Amygdala (tissue), 56 donors: ENCODE results near the gene TRAK1.
A peak's percentile ranks its signal among the peaks of the same experiment; 100 is the strongest.
"Not testable (repeated sequence)": the region's sequence is repeated elsewhere in the genome, so short reads cannot be mapped to it uniquely, and the experiment has no call there.

Experiments used
- DNase-seq, 56 donors: peaks; one replicate each; lab custom pipeline; 2025; lab: John Stamatoyannopoulos, UW

The TRAK1 gene, protein sequence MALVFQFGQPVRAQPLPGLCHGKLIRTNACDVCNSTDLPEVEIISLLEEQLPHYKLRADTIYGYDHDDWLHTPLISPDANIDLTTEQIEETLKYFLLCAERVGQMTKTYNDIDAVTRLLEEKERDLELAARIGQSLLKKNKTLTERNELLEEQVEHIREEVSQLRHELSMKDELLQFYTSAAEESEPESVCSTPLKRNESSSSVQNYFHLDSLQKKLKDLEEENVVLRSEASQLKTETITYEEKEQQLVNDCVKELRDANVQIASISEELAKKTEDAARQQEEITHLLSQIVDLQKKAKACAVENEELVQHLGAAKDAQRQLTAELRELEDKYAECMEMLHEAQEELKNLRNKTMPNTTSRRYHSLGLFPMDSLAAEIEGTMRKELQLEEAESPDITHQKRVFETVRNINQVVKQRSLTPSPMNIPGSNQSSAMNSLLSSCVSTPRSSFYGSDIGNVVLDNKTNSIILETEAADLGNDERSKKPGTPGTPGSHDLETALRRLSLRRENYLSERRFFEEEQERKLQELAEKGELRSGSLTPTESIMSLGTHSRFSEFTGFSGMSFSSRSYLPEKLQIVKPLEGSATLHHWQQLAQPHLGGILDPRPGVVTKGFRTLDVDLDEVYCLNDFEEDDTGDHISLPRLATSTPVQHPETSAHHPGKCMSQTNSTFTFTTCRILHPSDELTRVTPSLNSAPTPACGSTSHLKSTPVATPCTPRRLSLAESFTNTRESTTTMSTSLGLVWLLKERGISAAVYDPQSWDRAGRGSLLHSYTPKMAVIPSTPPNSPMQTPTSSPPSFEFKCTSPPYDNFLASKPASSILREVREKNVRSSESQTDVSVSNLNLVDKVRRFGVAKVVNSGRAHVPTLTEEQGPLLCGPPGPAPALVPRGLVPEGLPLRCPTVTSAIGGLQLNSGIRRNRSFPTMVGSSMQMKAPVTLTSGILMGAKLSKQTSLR

DNA sequence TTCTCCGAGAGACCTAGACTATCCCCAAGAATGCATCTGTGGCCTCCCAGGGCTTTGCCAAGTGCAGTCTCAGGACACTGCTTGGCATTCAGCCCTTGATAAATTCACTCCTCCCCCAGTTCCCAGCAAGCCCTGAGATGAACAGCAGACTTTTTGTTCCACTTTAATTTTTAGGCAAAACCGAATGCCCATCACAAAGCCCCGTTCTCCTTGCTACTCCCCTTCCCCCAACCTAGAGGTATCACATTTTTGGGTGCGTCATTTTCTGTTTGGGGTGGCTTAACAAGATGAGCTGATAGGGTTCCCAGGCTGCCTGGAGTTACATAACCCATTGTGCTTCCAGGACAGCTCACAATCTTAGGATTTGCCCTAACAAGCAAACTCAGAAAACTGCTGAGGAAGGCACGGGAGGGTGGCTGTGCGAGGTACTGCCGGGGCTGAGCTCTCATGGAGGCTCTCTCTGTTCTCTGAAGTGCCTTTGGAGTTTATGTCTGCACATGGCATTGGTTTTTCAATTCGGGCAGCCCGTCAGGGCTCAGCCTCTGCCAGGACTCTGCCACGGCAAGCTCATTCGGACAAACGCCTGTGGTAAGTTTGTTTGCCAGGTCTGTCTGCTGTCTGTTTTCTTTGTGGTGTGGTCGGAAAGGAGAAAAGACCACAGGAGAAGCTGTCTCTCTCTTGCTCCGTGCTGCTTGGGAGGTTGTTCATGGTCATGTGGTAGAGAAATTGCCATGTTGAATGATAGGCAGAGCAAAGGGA lies at the start of gene TRAK1:
Gene TRAK1 (plus strand): TSS at position 385 of the 759 bp plus-strand sequence. CDS start 113 bp downstream, at position 498.
- DNase-seq = peak in 29 of 56 donors; percentile 12 to 70 (median 37)

DNA sequence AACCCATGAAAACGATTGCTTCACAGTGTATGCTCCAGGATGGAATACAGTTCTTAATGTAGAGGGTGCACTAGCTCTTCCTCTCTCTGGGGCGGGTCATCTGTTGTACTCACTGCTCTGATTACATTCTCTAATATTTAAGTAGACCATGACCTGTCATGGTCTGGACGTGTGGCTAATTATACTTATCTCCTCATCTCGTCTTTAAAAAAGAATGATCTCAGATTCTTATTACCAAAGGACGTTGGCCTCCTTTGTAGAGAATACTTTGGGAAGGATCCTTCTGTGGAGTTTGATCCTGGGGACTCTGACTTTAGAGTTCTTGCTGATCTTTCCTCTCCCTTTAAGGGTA lies 48.4 kb upstream of the TRAK1 start:
- no peak for DNase-seq

DNA sequence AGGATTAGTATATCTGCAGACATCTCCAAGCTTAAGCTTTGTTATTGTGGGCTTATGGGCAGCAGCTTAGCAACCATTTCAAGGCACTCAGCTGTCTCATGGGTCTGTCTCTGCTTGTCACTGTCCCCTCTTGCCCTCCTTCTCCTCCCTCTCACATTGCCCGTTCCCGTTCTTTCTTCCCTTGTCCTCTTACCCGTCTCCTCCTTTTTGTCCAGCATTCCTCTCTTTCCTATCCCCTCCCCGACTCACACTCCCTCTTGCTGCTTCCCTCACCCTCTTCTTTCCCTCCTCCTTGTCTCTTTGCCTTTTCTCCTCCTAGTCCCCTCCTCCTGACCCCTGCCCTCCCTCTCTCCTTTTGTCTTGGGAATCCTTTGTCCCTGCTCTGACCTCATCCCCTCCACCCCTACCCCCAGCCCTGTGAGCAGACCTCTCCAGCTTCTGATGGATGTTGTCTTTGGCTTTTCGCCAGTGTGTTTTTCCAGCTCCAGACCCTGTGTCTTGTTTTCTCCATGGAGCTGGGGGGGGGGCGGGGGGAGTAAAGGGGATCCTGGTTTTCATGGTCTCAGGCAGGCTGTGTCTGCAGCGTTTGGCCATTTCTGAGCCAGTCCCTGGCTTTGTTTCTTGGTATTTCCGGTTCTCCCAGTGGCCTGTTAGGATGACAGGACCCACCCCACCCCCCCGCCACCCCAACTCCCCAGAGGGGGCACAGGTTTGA lies 47.9 kb upstream of the TRAK1 start:
- DNase-seq = peak in 1 of 56 donors; percentile 33

DNA sequence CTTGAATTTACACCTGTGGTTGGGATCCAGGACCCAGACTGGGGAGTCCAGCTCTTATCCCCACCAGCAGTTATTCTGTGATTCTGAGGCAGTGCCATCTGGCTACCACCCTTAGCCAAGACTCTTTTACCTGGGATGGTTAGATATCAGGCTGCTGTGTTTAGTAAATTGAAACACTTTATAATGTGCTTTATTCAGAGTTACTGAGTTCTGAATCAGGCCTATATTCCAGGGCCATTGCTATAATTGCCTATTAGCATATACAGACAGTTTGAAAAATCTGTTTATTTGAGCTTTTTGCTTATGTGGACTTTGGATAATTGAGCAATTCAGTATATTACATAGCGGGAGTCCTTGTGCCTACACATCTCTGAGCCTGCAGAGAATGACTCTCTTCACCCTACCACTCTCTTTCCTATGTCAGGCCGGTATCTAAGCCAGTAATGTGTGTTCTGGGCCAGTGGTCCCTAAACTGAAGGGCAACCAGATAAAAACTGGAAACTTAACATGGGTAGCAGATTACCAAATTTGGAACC lies 45.4 kb upstream of the TRAK1 start:
- no peak for DNase-seq

DNA sequence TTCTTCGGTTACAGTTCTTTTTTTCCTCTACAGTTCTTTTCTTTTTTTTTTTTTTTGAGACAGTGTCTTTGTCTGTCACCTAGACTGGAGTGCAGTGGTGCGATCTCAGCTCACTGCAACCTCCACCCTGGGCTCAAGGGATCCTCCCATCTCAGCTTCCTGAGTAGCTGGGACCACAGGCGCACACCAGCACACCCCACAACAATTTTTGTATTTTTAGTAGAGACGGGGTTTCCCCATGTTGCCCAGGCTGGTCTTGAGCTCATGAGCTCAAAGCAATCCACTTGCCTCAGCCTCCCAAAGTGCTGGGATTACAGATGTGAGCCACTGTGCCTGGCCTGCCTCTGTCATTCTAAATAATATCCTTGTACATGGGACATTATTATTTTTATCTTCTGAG lies 42.6 kb upstream of the TRAK1 start:
- DNase-seq = not testable (repeated sequence)

DNA sequence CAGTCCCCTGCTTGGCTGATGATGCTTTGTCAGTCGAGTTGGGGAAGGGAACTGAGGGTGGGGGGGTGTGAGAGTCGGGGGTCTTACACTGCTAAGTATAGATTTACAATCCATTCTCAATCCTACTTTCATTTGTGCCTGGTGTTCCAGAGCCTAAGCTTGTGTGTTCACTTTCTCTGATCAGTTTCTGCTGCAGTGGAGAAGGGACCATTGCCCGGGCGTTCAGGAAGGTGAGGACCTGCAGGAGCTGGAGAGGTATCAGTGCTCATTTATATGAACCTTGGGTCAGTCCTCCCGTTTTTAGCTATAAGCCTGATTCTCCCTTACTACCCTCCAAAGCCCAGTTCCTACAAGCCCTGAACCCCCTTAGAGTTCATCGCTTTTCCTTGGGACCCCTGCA lies 41.0 kb upstream of the TRAK1 start:
- DNase-seq = no peak

DNA sequence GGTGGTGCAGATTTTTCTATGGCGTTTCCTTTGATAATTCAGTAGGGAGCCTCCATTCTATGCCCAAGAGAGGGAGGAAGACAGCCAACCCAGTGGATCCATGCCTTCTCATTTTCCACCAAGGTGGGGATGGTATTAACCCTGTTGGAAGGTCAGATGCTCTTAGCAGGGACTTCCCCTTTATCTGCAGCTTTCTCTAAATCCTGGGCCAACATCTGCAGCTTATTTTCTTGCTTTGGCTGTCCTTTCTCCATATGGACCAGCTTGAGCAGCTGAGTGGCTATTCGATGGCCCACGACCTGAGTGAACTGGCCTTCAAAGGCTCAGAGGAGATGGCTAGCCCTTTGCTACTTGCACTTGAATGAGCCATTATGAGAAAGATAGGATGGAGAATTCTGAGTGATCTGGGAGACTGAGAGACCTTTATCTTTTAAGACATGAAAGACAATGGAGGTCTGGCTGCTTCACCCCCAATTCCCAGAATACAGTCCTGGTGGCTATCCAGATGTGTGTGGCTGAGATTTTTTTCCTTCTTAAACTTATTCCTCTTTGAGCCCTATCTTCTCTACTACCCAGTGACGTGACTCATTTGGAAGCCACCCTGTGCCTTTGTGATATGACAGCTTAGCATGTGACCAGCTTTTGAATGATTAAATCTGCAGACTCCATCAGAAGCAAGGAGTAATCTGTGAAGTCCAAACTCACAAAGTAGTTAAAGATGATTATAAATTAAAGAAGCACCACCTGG lies 39.6 kb upstream of the TRAK1 start:
- no peak for DNase-seq

DNA sequence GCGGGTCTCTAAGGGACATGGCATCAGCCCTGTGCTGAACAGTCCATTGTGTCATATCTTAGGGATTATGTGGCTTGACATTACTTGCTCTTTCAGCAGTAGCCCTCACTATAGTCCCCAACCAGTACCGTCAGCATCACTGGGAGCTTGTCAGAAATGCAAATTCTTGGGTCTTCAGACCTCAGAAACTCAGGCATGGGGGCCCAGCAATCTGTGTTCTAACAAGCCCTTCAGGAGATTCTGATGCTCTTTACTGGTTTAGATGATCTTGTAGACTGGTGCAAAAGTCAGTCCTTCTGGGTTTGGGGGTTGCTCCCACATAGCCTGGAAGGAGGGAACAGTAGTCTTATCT lies 39.0 kb upstream of the TRAK1 start:
- no peak for DNase-seq

DNA sequence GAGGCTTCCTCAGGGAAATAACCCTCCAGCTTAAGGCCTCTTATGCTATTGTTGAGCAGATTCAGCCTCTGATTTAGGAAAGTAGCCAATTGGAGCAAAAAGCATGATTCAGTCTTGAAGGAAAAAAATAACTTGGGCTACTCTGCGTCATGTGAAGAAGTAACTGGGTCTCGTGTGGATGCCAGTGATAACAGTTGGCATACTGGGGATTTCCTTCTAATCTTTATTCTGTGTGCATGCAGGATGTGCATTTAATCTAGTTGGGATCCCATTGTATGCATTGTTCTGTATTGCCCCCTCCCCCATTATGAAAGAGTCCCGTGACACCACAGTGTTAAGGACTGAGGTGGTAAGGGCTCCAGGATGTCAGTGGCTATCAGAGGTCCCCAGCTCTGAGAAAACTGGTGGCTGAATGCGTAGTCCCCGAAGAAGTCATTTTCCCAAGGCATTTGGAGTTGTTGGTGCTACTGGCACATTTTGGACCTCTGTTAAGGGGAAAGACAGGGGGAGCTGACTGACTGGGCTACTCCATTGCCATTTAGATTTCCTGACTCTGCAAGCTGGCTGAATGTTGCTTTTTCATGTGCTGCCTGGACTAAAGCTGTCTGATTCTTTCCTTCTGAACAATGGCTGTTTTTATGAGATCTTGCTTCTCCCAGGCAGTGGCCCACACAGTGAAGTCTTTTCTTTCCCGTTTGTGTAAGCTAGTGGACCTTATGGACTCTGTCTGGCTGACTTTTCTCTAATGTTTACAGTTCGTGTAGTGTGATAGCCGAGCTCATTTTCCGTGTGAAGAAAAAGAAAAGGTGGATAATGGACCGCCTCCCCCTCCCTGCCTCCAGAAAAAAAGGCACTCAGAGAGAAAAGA lies 38.4 kb upstream of the TRAK1 start:
- DNase-seq = peak in 42 of 56 donors; percentile 11 to 82 (median 44)

DNA sequence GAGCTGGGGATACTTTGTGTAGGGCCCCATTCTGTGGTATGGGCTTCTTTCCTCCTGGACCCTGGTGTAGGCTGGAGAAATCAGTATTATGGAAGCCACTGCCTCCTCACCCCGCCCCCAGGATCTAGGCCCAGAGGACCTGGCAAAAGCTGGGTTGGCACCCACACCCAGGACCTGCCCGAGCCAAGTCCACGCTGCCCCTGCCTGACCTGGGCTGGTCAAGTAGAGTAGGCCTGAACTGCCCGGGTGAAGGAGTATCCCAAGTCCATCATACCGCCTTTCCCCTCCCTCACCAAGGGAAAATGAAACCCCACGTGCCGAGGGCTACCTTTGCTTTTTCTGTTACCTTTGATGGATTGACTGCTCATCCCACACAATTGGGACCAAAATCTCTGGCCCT lies 37.7 kb upstream of the TRAK1 start:
- peak in 27 of 56 donors; percentile 12 to 62 (median 33) for DNase-seq

DNA sequence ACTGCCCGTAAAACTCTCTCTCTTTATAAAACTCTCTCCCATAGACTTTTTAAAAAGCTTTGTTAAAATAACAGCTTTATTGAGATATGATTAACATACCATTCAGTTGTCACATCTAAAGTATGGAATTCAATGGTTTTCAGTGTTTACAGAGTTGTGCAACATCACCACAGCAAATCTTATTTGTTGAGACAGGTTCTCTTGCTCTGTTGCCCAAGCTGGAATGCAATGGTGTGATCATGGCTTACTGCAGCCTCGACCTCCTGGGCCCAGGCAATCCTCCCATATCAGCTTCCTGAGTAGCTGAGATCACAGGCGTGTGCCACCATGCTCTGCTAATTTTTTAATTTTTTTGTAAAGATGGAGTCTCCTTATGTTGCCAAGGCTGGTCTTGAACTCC lies 35.9 kb upstream of the TRAK1 start:
- no peak for DNase-seq

DNA sequence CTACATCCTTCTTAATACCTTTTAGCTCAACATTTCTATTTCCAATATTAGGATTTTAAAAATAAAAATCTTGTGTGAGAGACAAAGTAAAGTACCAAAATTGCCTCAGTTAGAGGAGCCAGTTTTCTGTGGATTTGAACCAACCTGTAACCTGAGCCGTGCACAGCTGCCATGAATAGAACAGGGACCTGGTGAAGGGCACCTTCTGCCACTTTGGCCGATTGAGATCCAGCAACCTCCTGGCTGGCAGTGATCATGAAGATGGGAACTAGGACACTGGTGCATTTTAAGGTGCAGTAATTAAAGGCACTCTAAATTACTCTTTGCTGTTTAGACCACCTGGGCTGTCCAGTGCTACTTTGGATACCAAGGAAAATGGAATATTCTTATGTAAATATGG lies 34.3 kb upstream of the TRAK1 start:
- no peak for DNase-seq

DNA sequence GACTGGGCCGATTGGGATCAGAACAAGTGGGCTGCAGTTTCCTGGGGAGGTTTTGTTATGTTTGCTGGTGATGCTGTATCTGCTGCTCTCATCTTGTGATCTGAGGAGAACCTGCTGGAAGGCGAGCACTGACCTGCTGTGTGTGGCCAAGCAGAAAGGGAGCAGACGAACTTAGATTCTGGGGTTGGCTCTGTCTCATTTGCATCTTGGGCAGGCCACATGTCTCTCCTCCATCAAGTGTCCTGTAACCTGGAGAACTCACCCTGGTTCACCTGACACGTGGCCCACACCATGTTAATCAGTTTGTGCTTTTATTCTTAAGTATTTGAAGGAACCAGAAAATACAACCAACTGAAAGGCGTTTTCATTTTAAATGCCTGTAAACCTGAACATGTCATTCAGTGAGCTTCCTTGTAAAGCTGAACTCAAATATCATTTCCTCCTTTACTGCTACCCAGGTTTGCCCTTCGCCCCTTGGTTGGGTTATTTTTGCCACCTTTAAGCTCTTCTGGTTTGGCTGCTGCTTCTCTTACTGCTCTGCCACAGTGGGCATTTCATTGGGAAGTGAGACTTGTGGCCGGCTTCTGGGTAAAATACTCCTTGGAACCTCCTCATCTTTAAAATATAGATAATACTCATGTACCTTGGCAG lies 33.5 kb upstream of the TRAK1 start:
- no peak for DNase-seq

DNA sequence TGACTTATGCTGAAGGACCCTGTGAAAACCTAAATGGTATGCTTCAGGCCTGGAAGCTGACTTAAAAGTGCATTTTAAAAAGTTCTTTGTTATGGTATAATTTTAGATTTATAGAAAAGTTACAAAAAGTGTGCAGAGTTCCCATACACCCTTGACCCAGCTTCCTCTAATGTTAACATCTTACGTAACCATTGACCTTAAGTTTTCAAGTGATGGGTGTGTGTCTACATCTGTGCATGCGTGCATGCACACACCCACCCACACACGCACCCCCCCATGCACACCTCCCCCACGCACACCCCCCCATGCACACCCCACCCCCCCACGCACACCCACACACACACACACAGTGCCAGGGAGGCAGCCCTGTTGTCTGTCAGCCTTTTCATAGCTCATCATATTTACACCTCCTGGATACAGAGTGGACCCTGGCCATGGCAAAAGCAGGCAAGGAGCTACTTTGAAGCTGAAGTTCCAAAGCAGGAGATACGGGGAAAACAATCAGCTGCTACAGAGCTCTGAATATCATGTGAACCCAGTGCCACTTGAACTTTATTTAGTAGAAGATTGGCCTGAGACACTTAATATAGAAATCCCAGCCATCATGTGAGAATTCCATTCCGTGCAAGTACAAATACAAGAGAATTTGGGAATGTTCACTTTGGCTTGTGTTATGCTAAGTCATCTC lies 30.0 kb upstream of the TRAK1 start:
- DNase-seq = no peak

DNA sequence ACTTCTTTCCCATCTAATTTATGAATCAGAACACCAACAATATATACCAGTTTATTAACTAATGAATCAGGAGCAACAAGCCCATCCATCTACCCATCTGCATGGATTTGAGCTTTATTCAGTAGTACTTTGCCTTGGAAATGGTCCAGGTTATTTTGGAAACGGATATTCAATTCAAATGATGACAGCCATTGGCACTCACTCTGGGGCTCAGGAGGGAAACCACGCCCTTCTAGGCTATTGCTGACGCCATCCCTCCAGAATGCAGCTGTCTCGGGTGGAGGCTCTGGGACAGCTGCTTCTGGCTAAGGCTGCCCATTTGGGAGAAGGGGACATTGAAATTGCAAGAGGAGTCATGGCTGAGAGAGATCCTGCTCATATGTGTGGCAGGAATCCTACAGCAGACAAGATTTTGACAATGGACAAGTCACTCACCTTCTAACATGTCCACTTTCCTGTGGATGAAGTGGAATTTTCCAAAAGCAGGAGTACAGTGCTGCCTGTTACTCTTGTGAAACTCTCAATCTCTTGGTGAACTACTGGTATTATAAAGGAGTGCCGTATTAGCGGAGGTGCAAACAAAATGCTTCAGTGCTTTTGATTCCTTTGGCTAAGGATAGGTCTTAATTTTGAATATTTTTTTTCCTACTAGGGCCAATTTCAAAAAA lies 29.3 kb upstream of the TRAK1 start:
- peak in 1 of 56 donors; percentile 24 for DNase-seq

DNA sequence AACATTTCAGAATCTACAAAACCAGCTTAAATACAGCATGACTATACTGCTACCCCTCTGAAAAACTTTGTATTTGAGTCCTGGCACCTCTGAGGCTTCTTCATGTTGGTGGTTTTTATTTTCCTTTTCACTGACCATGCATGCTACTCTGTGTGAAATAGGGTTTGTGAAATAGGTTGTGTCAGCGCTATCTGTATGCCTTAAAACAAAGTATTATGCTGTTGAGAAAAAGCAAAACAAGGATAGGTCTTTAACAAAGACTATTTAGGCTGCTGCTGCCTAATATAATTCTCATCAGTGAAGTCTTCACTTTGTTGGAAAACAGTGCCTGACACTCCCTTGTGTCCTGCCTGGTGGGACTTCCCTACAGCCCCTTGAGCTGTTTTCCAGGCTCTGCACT lies 28.7 kb upstream of the TRAK1 start:
- no peak for DNase-seq

DNA sequence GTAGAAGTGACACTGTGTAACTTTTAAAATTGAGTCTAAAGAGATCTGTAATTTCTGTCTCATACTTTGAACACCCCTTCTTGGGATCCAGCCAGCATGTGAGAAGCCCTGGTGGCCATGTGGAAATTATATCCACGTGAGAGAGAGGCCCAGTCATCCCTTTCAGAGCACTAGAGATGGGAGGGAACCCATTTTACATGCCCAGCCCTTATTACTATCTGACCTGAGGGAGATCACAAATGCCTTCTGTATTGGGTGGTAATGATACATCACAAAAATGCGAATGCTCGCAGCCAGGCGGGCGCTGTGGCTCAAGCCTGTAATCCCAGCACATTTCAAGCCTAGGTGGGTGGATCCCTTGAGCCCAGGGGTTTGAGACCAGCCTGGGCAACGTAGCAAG lies 27.3 kb upstream of the TRAK1 start:
- no peak for DNase-seq
